Large intestine (tissue), 3 donors: ENCODE data around the gene PPP5C. TPM values are rescaled to one million over a fixed set of nuclear protein-coding genes. Genes with fewer than 3 reads are reported as not detected.
"Not testable (repeated sequence)": the region's sequence is repeated elsewhere in the genome, so short reads cannot be mapped to it uniquely, and the experiment has no call there.

Source experiments
- DNase-seq, 2 donors: peaks; one replicate each; pipeline versions ENCODE4 v3.0.0 to v3.0.0-alpha.2; 2013
- H3K27ac ChIP-seq: one replicate; pipeline ENCODE4 v1.5.1; 2013; ENCODE audit warnings: low read length
- H3K27me3 ChIP-seq: 2 replicates; pipeline ENCODE4 v1.6.1; 2013; ENCODE audit warnings: low read length; ENCODE audit not compliant: control insufficient read depth, insufficient read depth
- H3K36me3 ChIP-seq: 2 replicates; pipeline ENCODE4 v1.6.1; 2013; ENCODE audit warnings: low read length; ENCODE audit not compliant: control insufficient read depth, insufficient read depth
- H3K4me1 ChIP-seq: one replicate; pipeline ENCODE4 v1.6.1; 2013; ENCODE audit warnings: low read length; ENCODE audit not compliant: control insufficient read depth, insufficient read depth
- H3K4me3 ChIP-seq: one replicate; pipeline ENCODE4 v1.5.1; 2013; ENCODE audit warnings: low read length
- H3K9me3 ChIP-seq: one replicate; pipeline ENCODE4 v1.6.1; 2013; ENCODE audit warnings: mild to moderate bottlenecking, low read depth, low read length, moderate library complexity; ENCODE audit not compliant: control insufficient read depth
- WGBS: methylation state at CpG from one replicate; pipeline ENCODE4 v1.1.5; 2013; ENCODE audit warnings: low lambda C conversion rate; ENCODE audit not compliant: insufficient coverage; 5-methylcytosine and 5-hydroxymethylcytosine counted together
- polyA plus RNA-seq: library from polyadenylated mRNA; unstranded; fragments of 120-200 nt; gene quantifications from one replicate; pipeline ENCODE4 v1.2.1, GENCODE V29; 2013

Gene PPP5C
- polyA plus RNA-seq, 1 donor = 59.5 TPM

- Histone ChIP-seq H3K27ac (no peak overlapping the region), H3K27me3 (no peaks in the 10 kb centered on the region), H3K4me1 (peaks cover 33% of the 10 kb centered on the region), H3K4me3 (no peak overlapping the region), H3K9me3 (peaks cover 7% of the 10 kb centered on the region), H3K36me3 (peaks cover 68% of the 10 kb centered on the region)
- DNase-seq = no peak
- no CpG with 5 or more reads among the region's 3 CpGs for WGBS
These were observed 40.4 kb upstream of the PPP5C start for GRCh38 chr19:46306501-46306900.

DNA sequence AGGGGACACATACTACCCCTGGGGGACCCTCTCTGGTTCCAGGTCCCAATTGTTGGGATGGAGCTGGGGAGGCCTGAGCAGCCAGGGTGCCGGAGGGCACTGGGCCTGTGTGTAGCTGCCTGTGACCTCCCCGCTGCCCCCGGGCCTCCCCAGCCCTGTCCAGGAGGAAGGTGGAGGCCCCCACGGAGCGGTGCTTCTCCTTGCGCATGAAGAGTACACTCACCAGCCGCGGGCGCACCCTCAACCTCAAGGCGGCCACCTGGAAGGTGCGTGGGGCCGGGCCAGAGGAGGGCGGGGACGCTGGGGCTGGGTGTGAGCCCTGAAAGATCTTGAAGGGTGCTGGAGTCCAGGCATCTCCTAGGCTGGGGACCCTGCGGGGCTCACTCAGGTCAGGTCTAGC lies 38.4 kb upstream of the PPP5C start:
- no peak for DNase-seq
- Histone ChIP-seq H3K36me3 (peaks cover 86% of the 10 kb centered on the region), H3K27me3 (no peaks in the 10 kb centered on the region), H3K4me3 (no peak overlapping the region), H3K4me1 (peaks cover 16% of the 10 kb centered on the region), H3K27ac (no peak overlapping the region), H3K9me3 (peaks cover 7% of the 10 kb centered on the region)
- no CpG with 5 or more reads among the region's 15 CpGs for WGBS

GRCh38 chr19:46309056-46309455 lies 37.8 kb upstream of the PPP5C start:
- H3K27ac ChIP-seq = no peak overlapping the region
- 100% methylated on average over 1 of the region's 10 CpGs for WGBS
- peaks cover 89% of the 10 kb centered on the region for H3K36me3 ChIP-seq
- no peaks in the 10 kb centered on the region for H3K27me3 ChIP-seq
- H3K4me3 ChIP-seq = no peak overlapping the region
- H3K9me3 ChIP-seq = peaks cover 1% of the 10 kb centered on the region
- peaks cover 13% of the 10 kb centered on the region for H3K4me1 ChIP-seq
- DNase-seq = no peak

DNA sequence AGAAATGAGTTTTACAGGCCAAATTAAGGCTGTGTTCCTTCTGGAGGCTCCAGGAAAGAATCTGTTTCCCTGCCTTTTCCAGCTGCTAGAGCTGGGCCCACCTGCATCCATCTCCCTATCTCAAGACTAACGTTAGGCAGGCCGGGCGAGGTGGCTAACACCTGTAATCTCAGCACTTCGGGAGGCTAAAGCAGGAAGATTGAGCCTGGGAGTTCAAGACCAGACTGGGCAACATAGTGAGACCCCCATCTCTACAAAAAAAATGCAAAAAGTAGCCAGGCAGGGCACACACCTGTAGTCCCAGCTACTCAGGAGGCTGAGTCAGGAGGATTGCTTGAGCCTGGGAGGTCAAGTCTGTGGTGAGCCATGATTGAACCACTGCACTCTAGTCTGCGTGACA lies 35.4 kb upstream of the PPP5C start:
- H3K27ac ChIP-seq = no peak overlapping the region

DNA sequence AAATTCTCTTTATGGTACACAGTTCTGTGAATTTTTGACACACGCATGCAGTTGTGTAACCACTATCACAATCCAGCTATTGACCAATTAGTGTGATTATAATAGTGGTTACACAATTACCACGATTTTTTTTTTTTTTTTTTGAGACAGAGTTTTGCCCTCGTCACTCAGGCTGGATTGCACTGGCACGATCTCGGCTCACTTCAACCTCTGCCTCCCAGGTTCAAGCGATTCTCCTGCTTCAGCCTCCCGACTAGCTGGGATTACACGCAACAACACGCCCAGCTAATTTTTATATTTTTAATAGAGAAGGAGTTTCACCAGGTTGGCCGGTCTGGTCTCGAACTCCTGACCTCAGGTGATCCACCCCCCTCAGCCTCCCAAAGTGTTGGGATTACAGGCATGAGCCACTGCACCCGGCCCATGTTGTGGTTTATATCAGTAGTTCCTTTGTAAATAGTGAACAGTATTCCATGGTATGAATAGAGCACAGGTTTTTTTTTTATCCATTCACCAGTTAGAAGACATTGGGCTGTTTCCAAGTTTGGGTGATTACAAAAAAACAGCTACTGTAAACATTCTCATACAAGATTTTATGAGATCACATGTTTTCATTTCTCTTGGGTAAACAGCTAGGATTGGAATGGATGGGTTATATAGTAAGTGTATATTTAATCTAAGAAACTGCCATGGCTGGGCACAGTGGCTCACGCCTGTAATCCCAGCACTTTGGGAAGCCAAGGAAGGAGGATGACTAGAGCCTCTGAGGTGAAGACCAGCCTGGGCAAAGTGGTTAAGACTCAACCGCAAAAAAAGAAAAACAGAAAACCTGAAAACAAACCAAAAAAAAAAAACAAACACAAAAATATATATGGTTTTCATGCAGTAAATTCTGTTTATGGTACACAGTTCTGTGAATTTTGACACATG lies 33.1 kb upstream of the PPP5C start:
- not testable (repeated sequence) for H3K27ac ChIP-seq, H3K9me3 ChIP-seq, H3K4me1 ChIP-seq, H3K27me3 ChIP-seq, H3K4me3 ChIP-seq, DNase-seq
- WGBS = no CpG with 5 or more reads among the region's 14 CpGs
- peaks cover 65% of the 10 kb centered on the region for H3K36me3 ChIP-seq

More for the DNA sequence above, 35.4 kb upstream of the PPP5C start:
- 80% methylated on average over 1 of the region's 5 CpGs for WGBS
- no peaks in the 10 kb centered on the region for H3K27me3 ChIP-seq
- no peaks in the 10 kb centered on the region for H3K9me3 ChIP-seq
- H3K36me3 ChIP-seq = peaks cover 71% of the 10 kb centered on the region
- no peaks in the 10 kb centered on the region for H3K4me1 ChIP-seq
- DNase-seq = no peak
- no peak overlapping the region for H3K4me3 ChIP-seq

GRCh38 chr19:46317339-46317738 lies 29.5 kb upstream of the PPP5C start:
- 100% methylated on average over 1 of the region's 2 CpGs for WGBS
- H3K27me3 ChIP-seq = no peaks in the 10 kb centered on the region
- no peak overlapping the region for H3K4me3 ChIP-seq
- H3K36me3 ChIP-seq = peaks cover 64% of the 10 kb centered on the region
- DNase-seq = no peak
- no peaks in the 10 kb centered on the region for H3K9me3 ChIP-seq
- no peak overlapping the region for H3K27ac ChIP-seq
- H3K4me1 ChIP-seq = no peaks in the 10 kb centered on the region

DNA sequence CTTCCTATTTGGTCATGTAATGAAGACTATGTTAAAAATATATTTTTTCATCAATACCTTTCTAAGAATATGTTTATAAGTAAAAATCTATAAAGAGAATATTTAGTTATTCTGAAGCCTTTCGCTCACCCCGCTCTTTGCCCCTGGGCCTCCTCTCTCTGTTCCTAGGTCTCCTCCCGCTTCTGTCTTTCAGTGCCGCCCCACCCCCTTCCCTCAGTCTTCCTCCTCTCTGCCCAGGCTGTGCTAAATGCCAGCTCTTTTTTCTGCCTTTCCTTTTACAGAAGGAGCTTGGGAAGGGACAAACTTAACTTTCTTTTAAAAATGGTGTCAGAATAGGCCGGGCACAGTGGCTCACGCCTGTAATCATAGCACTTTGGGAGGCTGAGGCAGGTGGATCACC lies 27.3 kb upstream of the PPP5C start:
- WGBS = 100% methylated on average over 2 of the region's 6 CpGs
- Histone ChIP-seq H3K9me3 (no peaks in the 10 kb centered on the region), H3K27ac (no peak overlapping the region), H3K27me3 (no peaks in the 10 kb centered on the region), H3K4me3 (no peak overlapping the region), H3K4me1 (no peaks in the 10 kb centered on the region), H3K36me3 (peaks cover 74% of the 10 kb centered on the region)
- DNase-seq = no peak

- no peak for DNase-seq
- no peaks in the 10 kb centered on the region for H3K4me1 ChIP-seq
- H3K9me3 ChIP-seq = peaks cover 3% of the 10 kb centered on the region
- H3K4me3 ChIP-seq = no peak overlapping the region
- no peak overlapping the region for H3K27ac ChIP-seq
- H3K27me3 ChIP-seq = no peaks in the 10 kb centered on the region
- 100% methylated on average over 1 of the region's 5 CpGs for WGBS
- peaks cover 80% of the 10 kb centered on the region for H3K36me3 ChIP-seq
These were observed 26.3 kb upstream of the PPP5C start for GRCh38 chr19:46320559-46320958.

DNA sequence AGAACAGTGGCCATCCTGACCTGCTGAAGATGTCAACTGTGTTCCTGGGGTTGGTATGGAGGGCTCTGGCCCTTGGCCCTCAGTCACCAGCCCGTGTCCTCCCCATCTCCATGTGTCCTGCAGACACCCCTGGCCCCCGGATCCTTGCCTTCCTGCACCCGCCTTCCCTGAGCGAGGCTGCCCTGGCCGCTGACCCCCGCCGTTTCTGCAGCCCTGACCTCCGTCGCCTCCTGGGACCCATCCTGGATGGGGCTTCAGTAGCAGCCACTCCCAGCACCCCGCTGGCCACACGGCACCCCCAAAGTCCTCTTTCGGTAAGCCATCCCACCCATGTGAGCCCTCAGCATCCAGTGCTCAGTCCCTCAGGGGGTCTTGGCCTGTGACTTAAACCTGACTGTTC lies 25.2 kb upstream of the PPP5C start:
- WGBS = no CpG with 5 or more reads among the region's 12 CpGs
- Histone ChIP-seq H3K36me3 (peaks cover 86% of the 10 kb centered on the region), H3K9me3 (peaks cover 5% of the 10 kb centered on the region), H3K27ac (no peak overlapping the region), H3K27me3 (no peaks in the 10 kb centered on the region), H3K4me3 (no peak overlapping the region), H3K4me1 (no peaks in the 10 kb centered on the region)
- no peak for DNase-seq

- H3K36me3 ChIP-seq = peaks cover 91% of the 10 kb centered on the region
- 100% methylated on average over 1 of the region's 9 CpGs for WGBS
- not testable (repeated sequence) for H3K27ac ChIP-seq, H3K27me3 ChIP-seq, H3K4me3 ChIP-seq, H3K4me1 ChIP-seq, DNase-seq
- peaks cover 14% of the 10 kb centered on the region for H3K9me3 ChIP-seq
These were observed 23.7 kb upstream of the PPP5C start for GRCh38 chr19:46323227-46323626.

DNA sequence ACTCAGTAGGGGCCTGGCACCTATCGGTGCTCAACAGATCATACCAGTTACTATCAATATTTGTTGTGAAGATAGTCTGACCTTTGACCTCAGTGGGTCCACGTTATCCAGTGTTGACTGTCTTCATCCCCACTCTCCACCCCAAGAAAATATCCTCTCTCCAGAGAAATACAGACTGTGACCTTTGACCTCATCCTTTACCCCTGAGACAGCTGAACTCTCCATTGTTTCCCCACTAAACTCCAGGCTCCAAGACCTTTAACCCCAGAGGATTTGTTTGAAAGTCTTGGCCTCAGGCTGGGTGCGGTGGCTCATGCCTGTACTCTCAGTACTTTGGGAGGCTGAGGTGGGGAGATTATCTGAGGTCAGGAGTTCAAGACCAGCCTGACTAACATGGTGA lies 22.6 kb upstream of the PPP5C start:
- H3K36me3 ChIP-seq = peaks cover 95% of the 10 kb centered on the region
- H3K4me1 ChIP-seq = no peaks in the 10 kb centered on the region
- H3K9me3 ChIP-seq = peaks cover 16% of the 10 kb centered on the region
- H3K27me3 ChIP-seq = no peaks in the 10 kb centered on the region
- whole genome bisulfite sequencing = no CpG with 5 or more reads among the region's 3 CpGs
- DNase-seq = no peak
- H3K27ac ChIP-seq = no peak overlapping the region
- no peak overlapping the region for H3K4me3 ChIP-seq
